AG04450 (cell line): ENCODE measurements around the gene ERC1. TPM values are rescaled to one million over a fixed set of nuclear protein-coding genes. Genes with fewer than 3 reads are reported as not detected.

ENCODE experiments used
- CTCF ChIA-PET: fragments of 300-600, 350-600 bp; formaldehyde crosslinking; extraction: SDS; loops from one replicate; lab custom pipeline; 2022; ENCODE audit warnings: antibody characterized with exemption, inconsistent platforms; lab: Charles Lee
- POLR2A ChIA-PET: fragments of 350-600 bp; formaldehyde crosslinking; extraction: SDS; loops from one replicate; lab custom pipeline; 2021; ENCODE audit warnings: antibody characterized with exemption, inconsistent platforms; lab: Yijun Ruan, JAX
- DNase-seq: peaks from one replicate; pipeline ENCODE4 v3.0.0-alpha.2; 2011; ENCODE audit warnings: low read depth, low spot score
- H3K27ac ChIP-seq: one replicate; pipeline ENCODE4 v1.5.1; 2012; ENCODE audit warnings: low read depth, low read length, control low read depth
- H3K27me3 ChIP-seq: one replicate; pipeline ENCODE4 v1.6.0; 2012; ENCODE audit warnings: low read length; ENCODE audit not compliant: control insufficient read depth, insufficient read depth
- H3K4me3 ChIP-seq: 2 replicates; pipeline ENCODE4 v1.5.1; 2011; ENCODE audit warnings: mild to moderate bottlenecking, low read depth, low read length, control low read depth
- H3K9me3 ChIP-seq: 2 replicates; pipeline ENCODE4 v1.5.1; 2012; ENCODE audit warnings: low read length; ENCODE audit not compliant: control insufficient read depth, insufficient read depth
- polyA plus RNA-seq: library from polyadenylated mRNA; depleted of rRNA; stranded (reverse); fragments of >200 nt; gene quantifications from 2 replicates; pipeline ENCODE4 v1.2.3, GENCODE V29; 2011
- TF ChIP-seq, protein P1 (sequence below): IDR thresholded peaks from 2 replicates; pipeline ENCODE4 v1.5.1; 2011; ENCODE audit warnings: low read depth, low read length, control low read depth, inconsistent platforms

The ERC1 gene
- polyA plus RNA-seq, 1 experiment: 28.6 TPM

DNA sequence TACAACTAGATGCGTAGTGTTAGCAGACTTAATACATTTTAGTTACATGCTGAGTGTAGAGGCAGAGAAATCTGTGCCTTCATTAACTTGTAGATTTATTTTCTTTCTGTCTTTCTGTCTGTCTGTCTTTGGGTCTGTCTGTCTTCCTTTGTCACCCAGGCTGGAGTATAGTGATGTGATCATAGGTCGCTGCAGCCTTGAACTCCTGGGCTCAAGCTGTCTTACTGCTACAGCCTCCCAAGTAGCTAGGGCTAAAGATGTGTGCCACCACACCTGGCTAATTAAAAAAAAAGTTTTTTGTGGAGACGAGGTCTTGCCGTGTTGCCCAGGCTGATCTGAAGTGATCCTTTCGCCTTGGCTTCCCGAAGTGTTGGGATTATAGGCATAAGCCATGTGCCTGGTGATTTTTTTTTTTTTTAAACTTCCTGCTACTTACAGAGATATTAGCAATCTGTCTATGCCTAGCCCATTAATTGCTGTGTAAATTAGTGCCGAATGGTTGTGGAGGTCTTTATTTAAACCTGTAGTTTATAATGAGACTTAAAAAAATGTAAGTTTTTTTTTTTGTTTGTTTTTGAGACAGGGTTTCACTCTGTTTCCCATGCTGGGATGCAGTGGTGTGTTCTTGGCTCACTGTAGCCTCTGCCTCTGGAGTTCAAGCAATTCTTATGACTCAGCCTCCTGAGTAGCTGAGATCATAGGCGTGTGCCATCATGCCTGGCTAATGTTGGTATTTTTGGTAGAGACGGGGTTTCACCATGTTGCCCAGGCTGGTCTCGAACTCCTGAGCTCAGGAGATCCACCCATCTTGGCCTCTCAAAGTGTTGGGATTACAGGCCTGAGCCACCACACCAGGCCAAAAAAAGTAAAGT lies 22.8 kb downstream of the ERC1 start:
- ChIA-PET POLR2A (interaction anchor here (0.7 kb wide), 1 partner anchor 627 kb away, joined by 4 read pairs; no protein-coding TSS in a partner anchor), CTCF (no interaction called here)

DNA sequence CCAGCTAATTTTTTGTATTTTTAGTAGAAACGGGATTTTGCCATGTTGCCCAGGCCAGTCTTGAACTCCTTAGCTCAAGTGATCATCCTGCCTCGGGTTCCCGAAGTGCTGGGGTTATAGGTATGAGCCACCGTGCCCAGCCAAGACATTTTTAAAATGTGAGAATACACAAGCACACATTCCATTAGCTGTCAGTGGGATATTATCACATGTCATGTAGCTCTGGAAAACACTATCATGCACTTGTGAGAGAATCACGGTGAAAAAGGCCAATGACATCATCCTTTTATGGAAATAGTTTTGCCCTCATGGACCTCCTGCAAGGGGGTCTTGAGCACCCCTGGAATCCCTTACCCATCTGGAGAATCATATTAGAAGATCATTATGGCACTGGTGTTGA lies 28.3 kb downstream of the ERC1 start:
- H3K27me3 ChIP-seq: no peaks in the 10 kb centered on the region
- no peak overlapping the region for H3K27ac ChIP-seq
- POLR2A ChIA-PET: no interaction called here
- CTCF ChIA-PET: no interaction called here
- TF ChIP-seq, protein P1, sequence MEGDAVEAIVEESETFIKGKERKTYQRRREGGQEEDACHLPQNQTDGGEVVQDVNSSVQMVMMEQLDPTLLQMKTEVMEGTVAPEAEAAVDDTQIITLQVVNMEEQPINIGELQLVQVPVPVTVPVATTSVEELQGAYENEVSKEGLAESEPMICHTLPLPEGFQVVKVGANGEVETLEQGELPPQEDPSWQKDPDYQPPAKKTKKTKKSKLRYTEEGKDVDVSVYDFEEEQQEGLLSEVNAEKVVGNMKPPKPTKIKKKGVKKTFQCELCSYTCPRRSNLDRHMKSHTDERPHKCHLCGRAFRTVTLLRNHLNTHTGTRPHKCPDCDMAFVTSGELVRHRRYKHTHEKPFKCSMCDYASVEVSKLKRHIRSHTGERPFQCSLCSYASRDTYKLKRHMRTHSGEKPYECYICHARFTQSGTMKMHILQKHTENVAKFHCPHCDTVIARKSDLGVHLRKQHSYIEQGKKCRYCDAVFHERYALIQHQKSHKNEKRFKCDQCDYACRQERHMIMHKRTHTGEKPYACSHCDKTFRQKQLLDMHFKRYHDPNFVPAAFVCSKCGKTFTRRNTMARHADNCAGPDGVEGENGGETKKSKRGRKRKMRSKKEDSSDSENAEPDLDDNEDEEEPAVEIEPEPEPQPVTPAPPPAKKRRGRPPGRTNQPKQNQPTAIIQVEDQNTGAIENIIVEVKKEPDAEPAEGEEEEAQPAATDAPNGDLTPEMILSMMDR: no peak
- no peak for DNase-seq
- H3K9me3 ChIP-seq: no peaks in the 10 kb centered on the region
- H3K4me3 ChIP-seq: no peak overlapping the region

More for the DNA sequence above, 22.8 kb downstream of the ERC1 start:
- peak; percentile 45 for DNase-seq
- no peak overlapping the region for H3K4me3 ChIP-seq
- H3K27me3 ChIP-seq: no peaks in the 10 kb centered on the region
- no peaks in the 10 kb centered on the region for H3K9me3 ChIP-seq
- H3K27ac ChIP-seq: peak overlapping the region; percentile 59
- TF ChIP-seq, protein P1: no peak

DNA sequence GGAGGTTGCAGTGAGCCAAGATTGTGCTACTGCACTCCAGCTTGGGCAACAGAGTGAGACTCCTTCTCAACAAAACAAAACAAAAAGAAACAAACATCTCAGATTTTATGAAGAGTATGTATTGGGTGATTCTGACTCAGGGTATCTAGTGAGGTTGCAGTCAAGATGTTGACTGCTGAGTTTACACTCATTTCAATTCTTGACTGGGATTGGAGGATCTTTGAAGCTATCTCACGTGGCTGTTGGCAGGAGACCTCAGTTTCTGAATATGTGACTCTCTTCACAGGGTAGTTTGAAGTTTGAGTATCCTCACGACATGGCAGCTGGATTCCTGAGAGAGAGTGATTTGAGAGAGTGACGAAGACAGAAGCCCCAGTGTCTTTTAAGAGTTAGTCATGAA lies 29.4 kb downstream of the ERC1 start:
- no peak overlapping the region for H3K27ac ChIP-seq
- TF ChIP-seq, protein P1: no peak
- ChIA-PET CTCF (no interaction called here), POLR2A (no interaction called here)
- DNase-seq: no peak
- no peak overlapping the region for H3K4me3 ChIP-seq
- H3K9me3 ChIP-seq: no peaks in the 10 kb centered on the region
- no peaks in the 10 kb centered on the region for H3K27me3 ChIP-seq

DNA sequence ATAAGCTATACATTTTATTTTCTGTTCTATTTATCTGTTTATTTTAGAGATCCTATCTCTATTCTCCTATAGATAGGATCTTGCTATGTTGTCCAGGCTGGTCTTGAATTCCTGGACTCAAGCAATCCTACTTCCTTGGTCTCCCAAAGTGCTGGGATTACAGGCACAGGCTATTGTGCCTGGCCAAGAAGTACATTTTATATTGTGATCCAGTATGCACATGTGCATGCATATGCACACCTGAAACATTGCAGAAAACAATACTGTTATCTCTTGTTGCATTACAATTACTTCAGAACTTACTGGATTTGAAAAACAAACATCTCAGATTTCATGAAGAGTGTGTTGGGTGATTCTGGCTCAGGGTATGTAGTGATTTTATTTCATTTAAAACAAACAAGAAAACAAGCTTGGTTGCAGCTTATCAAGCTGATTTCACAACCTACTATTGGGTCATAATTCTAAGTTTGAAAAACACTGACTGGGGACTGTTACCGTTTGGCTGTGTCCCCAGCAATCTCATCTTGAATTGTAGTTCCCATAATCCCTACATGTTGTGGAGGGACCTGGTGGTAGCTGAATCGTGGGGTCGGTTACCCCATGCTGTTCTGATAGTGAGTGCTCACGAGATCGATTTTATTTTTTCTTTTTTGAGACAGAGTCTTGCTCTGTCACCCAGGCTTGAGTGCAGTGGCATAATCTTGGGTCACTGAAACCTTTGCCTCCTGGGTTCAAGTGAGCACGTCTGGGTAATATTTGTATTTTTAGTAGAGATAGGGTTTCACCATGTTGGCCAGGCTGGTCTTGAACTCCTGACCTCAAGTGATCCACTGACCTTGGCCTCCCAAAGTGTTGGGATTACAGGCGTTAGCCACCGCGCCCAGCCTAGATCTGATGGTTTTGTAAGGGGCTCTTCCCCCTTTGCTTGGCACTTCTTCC lies 31.3 kb downstream of the ERC1 start:
- Histone ChIP-seq H3K27ac (no peak overlapping the region), H3K9me3 (no peaks in the 10 kb centered on the region), H3K4me3 (no peak overlapping the region), H3K27me3 (no peaks in the 10 kb centered on the region)
- ChIA-PET POLR2A (no interaction called here), CTCF (interaction anchor here (0.6 to 1.4 kb wide), 2 partner anchors 73 to 560 kb away, joined by 3 read pairs; no protein-coding TSS in a partner anchor)
- DNase-seq: no peak
- TF ChIP-seq, protein P1: no peak
